IMR-90 (cell line): ENCODE results near the gene AHDC1. TPM values are rescaled to one million over a fixed set of nuclear protein-coding genes. Genes with fewer than 3 reads are reported as not detected.

Source experiments
- ATAC-seq: fragments of 200-7000 bp; cut with Tn5 transposase; 2 replicates; pipeline ENCODE4 v1.9.1; 2020; ENCODE audit warnings: low read depth, mild to moderate bottlenecking, moderate library complexity
- BruUV-seq: library from RNA; stranded (reverse); fragments of 400-500 nt; replicated peaks from 2 replicates; lab custom pipeline; 2021; lab: Mats Ljungman, UMichigan
- CTCF ChIA-PET: fragments of 300-600 bp; formaldehyde crosslinking; extraction: SDS; loops from one replicate; lab custom pipeline; 2021; ENCODE audit warnings: antibody characterized with exemption; lab: Yijun Ruan, JAX
- POLR2A ChIA-PET: fragments of 300-600 bp; sonication (Branson Sonifier 250); formaldehyde crosslinking; loops from one replicate; lab custom pipeline; 2022; ENCODE audit warnings: antibody characterized with exemption; ENCODE audit not compliant: unreplicated experiment; lab: Charles Lee
- DNase-seq: peaks from one replicate; pipeline ENCODE4 v3.0.0; 2013
- H2AFZ ChIP-seq: replicated peaks from 2 replicates; pipeline ENCODE3; 2013; ENCODE audit warnings: low read length, mild to moderate bottlenecking; ENCODE audit not compliant: poor library complexity
- H2AK5ac ChIP-seq: 2 replicates; pipeline ENCODE4 v1.6.1; 2013; ENCODE audit warnings: low read depth, low read length, inconsistent platforms
- H2AK9ac ChIP-seq: replicated peaks from 2 replicates; pipeline ENCODE3; 2013; ENCODE audit warnings: mild to moderate bottlenecking, low read depth, low read length, moderate library complexity; ENCODE audit not compliant: poor library complexity
- H2BK120ac ChIP-seq: 2 replicates; pipeline ENCODE4 v1.6.1; 2013; ENCODE audit warnings: low read depth, low read length, inconsistent platforms
- H2BK15ac ChIP-seq: 3 replicates; pipeline ENCODE4 v1.6.1; 2013; ENCODE audit warnings: low read depth, low read length, inconsistent platforms
- H2BK20ac ChIP-seq: 2 replicates; pipeline ENCODE4 v1.6.1; 2013; ENCODE audit warnings: low read depth, mild to moderate bottlenecking, inconsistent platforms, low read length, moderate library complexity
- H2BK5ac ChIP-seq: 2 replicates; pipeline ENCODE4 v1.6.1; 2013; ENCODE audit warnings: mild to moderate bottlenecking, low read depth, low read length, inconsistent platforms; ENCODE audit not compliant: poor library complexity, severe bottlenecking
- H3K14ac ChIP-seq: replicated peaks from 2 replicates; pipeline ENCODE4 v1.6.1; 2013; ENCODE audit warnings: low read depth, low read length, inconsistent platforms
- H3K18ac ChIP-seq: 2 replicates; pipeline ENCODE4 v1.6.1; 2013; ENCODE audit warnings: low read depth, low read length, control low read depth
- H3K23ac ChIP-seq: 2 replicates; pipeline ENCODE4 v1.6.1; 2013; ENCODE audit warnings: low read depth, low read length, inconsistent platforms
- H3K27ac ChIP-seq: 2 replicates; pipeline ENCODE4 v1.5.1; 2013; ENCODE audit warnings: mild to moderate bottlenecking, control low read depth, low read length; ENCODE audit not compliant: insufficient read depth
- H3K27me3 ChIP-seq: 2 replicates; pipeline ENCODE4 v1.6.1; 2013; ENCODE audit warnings: low read length; ENCODE audit not compliant: control insufficient read depth, insufficient read depth
- H3K36me3 ChIP-seq: 2 replicates; pipeline ENCODE4 v1.6.1; 2013; ENCODE audit warnings: low read length, mixed read lengths; ENCODE audit not compliant: control insufficient read depth, insufficient read depth
- H3K4ac ChIP-seq: 2 replicates; pipeline ENCODE4 v1.6.1; 2013; ENCODE audit warnings: low read depth, low read length, inconsistent platforms
- H3K4me1 ChIP-seq: 2 replicates; pipeline ENCODE4 v1.6.1; 2013; ENCODE audit warnings: low read length, mixed read lengths; ENCODE audit not compliant: control insufficient read depth, insufficient read depth
- H3K4me2 ChIP-seq: 2 replicates; pipeline ENCODE4 v1.6.1; 2013; ENCODE audit warnings: low read depth, mild to moderate bottlenecking, control low read depth, low read length, moderate library complexity
- H3K4me3 ChIP-seq: 2 replicates; pipeline ENCODE4 v1.5.1; 2013; ENCODE audit warnings: low read depth, mild to moderate bottlenecking, control low read depth, low read length, moderate library complexity; ENCODE audit not compliant: insufficient read depth
- H3K56ac ChIP-seq: 2 replicates; pipeline ENCODE4 v1.6.1; 2013; ENCODE audit warnings: low read length, inconsistent platforms; ENCODE audit not compliant: insufficient read depth; ENCODE audit errors: extremely low read depth
- H3K79me1 ChIP-seq, 2 experiments: 2 replicates each; pipeline ENCODE4 v1.6.1; 2013; ENCODE audit warnings: low read length in 2 of 2, inconsistent platforms in 1 of 2, low read depth in 1 of 2
- H3K9ac ChIP-seq: 2 replicates; pipeline ENCODE4 v1.6.1; 2013; ENCODE audit warnings: low read depth, low read length, control low read depth
- H3K9me1 ChIP-seq: 2 replicates; pipeline ENCODE4 v1.6.1; 2013; ENCODE audit warnings: low read length, inconsistent platforms; ENCODE audit not compliant: insufficient read depth
- H3K9me3 ChIP-seq: 2 replicates; pipeline ENCODE4 v1.6.1; 2013; ENCODE audit warnings: low read length; ENCODE audit not compliant: control insufficient read depth, insufficient read depth
- H4K20me1 ChIP-seq: 2 replicates; pipeline ENCODE4 v1.6.1; 2013; ENCODE audit warnings: low read length, inconsistent platforms; ENCODE audit not compliant: insufficient read depth
- H4K5ac ChIP-seq: 2 replicates; pipeline ENCODE4 v1.6.1; 2013; ENCODE audit warnings: mild to moderate bottlenecking, low read depth, low read length, control low read depth
- H4K8ac ChIP-seq, 2 experiments: 2 replicates each; pipeline ENCODE4 v1.6.1; 2013; ENCODE audit warnings: low read depth in 2 of 2, low read length in 2 of 2, control low read depth in 1 of 2, inconsistent platforms in 1 of 2
- H4K91ac ChIP-seq: 2 replicates; pipeline ENCODE4 v1.6.1; 2013; ENCODE audit warnings: low read depth, low read length, inconsistent platforms; ENCODE audit not compliant: insufficient read depth
- BHLHE40 ChIP-seq: fragments of 150-350 bp; IDR thresholded peaks from 2 replicates; pipeline ENCODE4 v1.6.1; 2016; ENCODE audit warnings: mild to moderate bottlenecking, low read depth, low read length
- CEBPB ChIP-seq: IDR thresholded peaks from 2 replicates; pipeline ENCODE4 v1.6.1; 2012; ENCODE audit warnings: low read depth, low read length, improper control_type of control experiment
- CHD1 ChIP-seq: IDR thresholded peaks from 2 replicates; pipeline ENCODE4 v1.6.1; 2012; ENCODE audit warnings: low read depth, low read length, improper control_type of control experiment
- FOS ChIP-seq: fragments of 150-350 bp; IDR thresholded peaks from 2 replicates; pipeline ENCODE4 v1.6.1; 2016; ENCODE audit warnings: low read depth, low read length
- MAFK ChIP-seq: IDR thresholded peaks from 2 replicates; pipeline ENCODE4 v1.6.1; 2012; ENCODE audit warnings: low read depth, low read length, improper control_type of control experiment
- MAZ ChIP-seq: IDR thresholded peaks from 2 replicates; pipeline ENCODE4 v1.6.1; 2012; ENCODE audit warnings: low read depth, mild to moderate bottlenecking, low read length, improper control_type of control experiment, moderate library complexity, borderline replicate concordance
- MXI1 ChIP-seq: IDR thresholded peaks from 2 replicates; pipeline ENCODE4 v1.6.1; 2012; ENCODE audit warnings: low read depth, mild to moderate bottlenecking, low read length, moderate library complexity, borderline replicate concordance
- NFE2L2 ChIP-seq: fragments of 150-350 bp; IDR thresholded peaks from 2 replicates; pipeline ENCODE4 v1.6.1; 2016; ENCODE audit warnings: low read depth, mild to moderate bottlenecking, low read length
- POLR2A ChIP-seq: IDR thresholded peaks from 2 replicates; pipeline ENCODE4 v1.6.1; 2012; ENCODE audit warnings: mild to moderate bottlenecking, low read depth, low read length
- RAD21 ChIP-seq: IDR thresholded peaks from 2 replicates; pipeline ENCODE4 v1.6.1; 2012; ENCODE audit warnings: low read length, improper control_type of control experiment
- RCOR1 ChIP-seq: IDR thresholded peaks from 2 replicates; pipeline ENCODE4 v1.6.1; 2012; ENCODE audit warnings: mild to moderate bottlenecking, low read length, improper control_type of control experiment; ENCODE audit not compliant: insufficient replicate concordance
- RFX5 ChIP-seq: IDR thresholded peaks from 2 replicates; pipeline ENCODE4 v1.8.0; 2012; ENCODE audit warnings: low read depth, mild to moderate bottlenecking, low read length, moderate library complexity
- SMC3 ChIP-seq: fragments of 150-350 bp; IDR thresholded peaks from 2 replicates; pipeline ENCODE4 v1.6.1; 2016; ENCODE audit warnings: low read depth, mild to moderate bottlenecking, antibody characterized with exemption, low read length, moderate library complexity
- WGBS, 2 experiments: methylation state at CpG; one replicate each; pipeline versions ENCODE4 v1.1.5 to v1.1.7; 2013; ENCODE audit warnings: missing lambda C conversion rate in 2 of 2; ENCODE audit not compliant: insufficient read length in 1 of 2; ENCODE audit errors: extremely low coverage in 2 of 2; 5-methylcytosine and 5-hydroxymethylcytosine counted together
- dilution Hi-C: fragments of 300-500 bp; cut with HindIII; formaldehyde crosslinking; loops from one replicate; pipeline ENCODE4 v1.14.3; 2018; ENCODE audit warnings: low sequenced_read_pairs; ENCODE audit not compliant: unreplicated experiment
- in situ Hi-C: fragments of 300-500 bp; cut with MboI; formaldehyde crosslinking; loops from 3 replicates; pipeline ENCODE4 v1.14.3; 2019; ENCODE audit warnings: low sequenced_read_pairs, inconsistent platforms, mixed read lengths
- intact Hi-C: fragments of 100-400 bp; cut with micrococcal nuclease; formaldehyde crosslinking; loops from 2 replicates; pipeline ENCODE4 v1.10.0; 2022
- polyA plus RNA-seq, 3 experiments: library from polyadenylated mRNA; depleted of rRNA; stranded (reverse); fragments of >200 nt; gene quantifications; 2 replicates each; pipeline ENCODE4 v1.2.3, GENCODE V29; 2012; ENCODE audit warnings: low replicate concordance in 1 of 3
- total RNA-seq: library from RNA; depleted of rRNA; stranded (reverse); fragments of >200 nt; gene quantifications from 2 replicates; pipeline ENCODE4 v1.2.3, GENCODE V29; 2012
- TF ChIP-seq, protein P1 (sequence below): fragments of 150-350 bp; IDR thresholded peaks from 2 replicates; pipeline ENCODE4 v1.6.1; 2016; ENCODE audit warnings: low read depth, mild to moderate bottlenecking, low read length, moderate library complexity, borderline replicate concordance
- TF ChIP-seq, protein P2 (sequence below): conservative IDR thresholded peaks from 2 replicates; pipeline ENCODE4 v1.5.1; 2012; ENCODE audit warnings: mild to moderate bottlenecking, low read depth, low read length, improper control_type of control experiment
- TF ChIP-seq, protein P3 (sequence below): fragments of 150-350 bp; IDR thresholded peaks from 2 replicates; pipeline ENCODE4 v1.6.1; 2017; ENCODE audit warnings: mild to moderate bottlenecking, antibody characterized with exemption, low read length, low read depth

Gene AHDC1
- total and polyA plus RNA-seq, 2 of the 4 experiments (the other 2 are of a cell fraction), result 2.0 to 11.6 TPM

DNA sequence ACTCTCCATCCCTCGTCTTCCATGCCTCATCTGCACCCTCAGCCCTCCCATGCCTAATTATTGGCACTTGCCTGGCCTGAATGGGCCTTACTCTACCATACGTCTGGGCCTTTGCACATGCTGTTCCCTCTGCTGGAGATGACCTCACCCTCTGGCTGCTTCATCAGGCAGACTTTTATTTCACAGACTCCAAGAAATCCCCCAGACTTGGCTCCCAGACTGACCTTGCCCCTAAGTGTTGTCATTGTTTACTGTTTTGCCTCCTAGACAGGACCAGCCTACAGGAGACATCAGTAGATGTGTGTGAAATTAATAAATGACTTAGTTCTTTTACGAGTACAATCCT, 5.2 kb upstream of the AHDC1 start:
- DNase-seq, result no peak
- H3K23ac ChIP-seq, result no peak overlapping the region
- no peaks in the 10 kb centered on the region; the same call in 1 of the 2 replicates for H3K4me1 ChIP-seq
- ATAC-seq, result no peak
- H3K9ac ChIP-seq, result no peak overlapping the region
- CTCF ChIA-PET, result interaction anchor here (0.6 to 1.6 kb wide), 2 partner anchors 53 to 71 kb away, joined by 4 to 10 read pairs; no protein-coding TSS in a partner anchor
- H3K4ac ChIP-seq, result no peak overlapping the region
- H4K8ac ChIP-seq, result no peak overlapping the region
- no peak overlapping the region for H3K27ac ChIP-seq
- no peak overlapping the region for H2BK20ac ChIP-seq
- H4K5ac ChIP-seq, result no peak overlapping the region
- no peaks in the 10 kb centered on the region for H3K36me3 ChIP-seq
- no peak overlapping the region for H3K18ac ChIP-seq
- H3K27me3 ChIP-seq, result peaks cover 32% of the 10 kb centered on the region
- H2BK5ac ChIP-seq, result no peak overlapping the region
- dilution Hi-C loops, result no loop called here
- H3K4me3 ChIP-seq, result no peak overlapping the region
- no peak overlapping the region for H4K91ac ChIP-seq
- intact Hi-C loops, result no loop called here
- POLR2A ChIA-PET, result no interaction called here
- no peak overlapping the region for H2AK5ac ChIP-seq
- no peak overlapping the region for H3K14ac ChIP-seq
- no peaks in the 10 kb centered on the region for H3K9me3 ChIP-seq
- no peaks in the 10 kb centered on the region for H3K79me1 ChIP-seq
- no peak overlapping the region for H2BK120ac ChIP-seq
- no peak overlapping the region for H3K56ac ChIP-seq
- BruUV-seq, result no TSS peak
- WGBS, 2 experiments, result 60% methylated on average over 2 of the region's 3 CpGs; no CpG with 5 or more reads in 1 of the 2 experiments
- H2BK15ac ChIP-seq, result no peak overlapping the region
- no peak for TF ChIP-seq MXI1
- no peak for TF ChIP-seq RFX5
- TF ChIP-seq, protein P1, sequence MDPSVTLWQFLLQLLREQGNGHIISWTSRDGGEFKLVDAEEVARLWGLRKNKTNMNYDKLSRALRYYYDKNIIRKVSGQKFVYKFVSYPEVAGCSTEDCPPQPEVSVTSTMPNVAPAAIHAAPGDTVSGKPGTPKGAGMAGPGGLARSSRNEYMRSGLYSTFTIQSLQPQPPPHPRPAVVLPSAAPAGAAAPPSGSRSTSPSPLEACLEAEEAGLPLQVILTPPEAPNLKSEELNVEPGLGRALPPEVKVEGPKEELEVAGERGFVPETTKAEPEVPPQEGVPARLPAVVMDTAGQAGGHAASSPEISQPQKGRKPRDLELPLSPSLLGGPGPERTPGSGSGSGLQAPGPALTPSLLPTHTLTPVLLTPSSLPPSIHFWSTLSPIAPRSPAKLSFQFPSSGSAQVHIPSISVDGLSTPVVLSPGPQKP, result no peak
- TF ChIP-seq NFE2L2, result no peak
- TF ChIP-seq CEBPB, result no peak
- no peak for TF ChIP-seq CHD1
- no peak for TF ChIP-seq SMC3
- no peak for TF ChIP-seq FOS
- no peak for TF ChIP-seq RAD21
- TF ChIP-seq, protein P2, sequence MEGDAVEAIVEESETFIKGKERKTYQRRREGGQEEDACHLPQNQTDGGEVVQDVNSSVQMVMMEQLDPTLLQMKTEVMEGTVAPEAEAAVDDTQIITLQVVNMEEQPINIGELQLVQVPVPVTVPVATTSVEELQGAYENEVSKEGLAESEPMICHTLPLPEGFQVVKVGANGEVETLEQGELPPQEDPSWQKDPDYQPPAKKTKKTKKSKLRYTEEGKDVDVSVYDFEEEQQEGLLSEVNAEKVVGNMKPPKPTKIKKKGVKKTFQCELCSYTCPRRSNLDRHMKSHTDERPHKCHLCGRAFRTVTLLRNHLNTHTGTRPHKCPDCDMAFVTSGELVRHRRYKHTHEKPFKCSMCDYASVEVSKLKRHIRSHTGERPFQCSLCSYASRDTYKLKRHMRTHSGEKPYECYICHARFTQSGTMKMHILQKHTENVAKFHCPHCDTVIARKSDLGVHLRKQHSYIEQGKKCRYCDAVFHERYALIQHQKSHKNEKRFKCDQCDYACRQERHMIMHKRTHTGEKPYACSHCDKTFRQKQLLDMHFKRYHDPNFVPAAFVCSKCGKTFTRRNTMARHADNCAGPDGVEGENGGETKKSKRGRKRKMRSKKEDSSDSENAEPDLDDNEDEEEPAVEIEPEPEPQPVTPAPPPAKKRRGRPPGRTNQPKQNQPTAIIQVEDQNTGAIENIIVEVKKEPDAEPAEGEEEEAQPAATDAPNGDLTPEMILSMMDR, result no peak
- no peak for TF ChIP-seq RCOR1
- no peak for TF ChIP-seq MAZ
- no peak for TF ChIP-seq MAFK
- TF ChIP-seq POLR2A, result no peak
- no peak for TF ChIP-seq BHLHE40
- TF ChIP-seq, protein P3, sequence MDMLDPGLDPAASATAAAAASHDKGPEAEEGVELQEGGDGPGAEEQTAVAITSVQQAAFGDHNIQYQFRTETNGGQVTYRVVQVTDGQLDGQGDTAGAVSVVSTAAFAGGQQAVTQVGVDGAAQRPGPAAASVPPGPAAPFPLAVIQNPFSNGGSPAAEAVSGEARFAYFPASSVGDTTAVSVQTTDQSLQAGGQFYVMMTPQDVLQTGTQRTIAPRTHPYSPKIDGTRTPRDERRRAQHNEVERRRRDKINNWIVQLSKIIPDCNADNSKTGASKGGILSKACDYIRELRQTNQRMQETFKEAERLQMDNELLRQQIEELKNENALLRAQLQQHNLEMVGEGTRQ, result no peak
- in situ Hi-C loops, result loop anchor here (5.0 kb wide), 2 partner anchors 212 to 307 kb away; no protein-coding TSS in a partner anchor
- no peak overlapping the region for H2AK9ac ChIP-seq
- H2AFZ ChIP-seq, result no peak overlapping the region
- H3K9me1 ChIP-seq, result no peaks in the 10 kb centered on the region
- H4K20me1 ChIP-seq, result no peaks in the 10 kb centered on the region
- H3K4me2 ChIP-seq, result no peak overlapping the region
